GM21576 (cell line): Measurements from ENCODE around the gene LEKR1.

Source experiments
- ATAC-seq: cut with Tn5 transposase; IDR thresholded peaks from one replicate; pipeline ENCODE4 v1.9.1; 2021; ENCODE audit warnings: mild to moderate bottlenecking, moderate library complexity; ENCODE audit not compliant: unreplicated experiment

LEKR1 gene

DNA sequence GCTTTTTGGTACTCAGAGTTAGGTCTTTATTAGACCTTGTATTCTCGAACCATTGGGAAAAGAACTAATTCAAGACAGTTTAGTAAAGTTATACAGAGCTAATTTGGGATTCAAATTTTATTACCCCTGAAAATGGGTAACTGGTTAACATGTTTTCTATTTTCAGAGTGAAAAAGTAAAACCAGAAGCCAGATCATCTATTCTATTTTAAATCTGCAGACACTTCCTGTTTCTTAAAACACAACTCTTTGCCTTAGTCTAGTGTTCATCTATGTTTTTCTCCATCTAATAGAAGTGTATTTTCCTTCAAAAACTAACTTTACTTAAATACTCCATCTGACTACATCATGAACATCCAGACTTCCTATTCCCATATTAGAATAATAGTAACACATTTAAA is 220.4 kb downstream of the LEKR1 start:
- no peak for ATAC-seq

DNA sequence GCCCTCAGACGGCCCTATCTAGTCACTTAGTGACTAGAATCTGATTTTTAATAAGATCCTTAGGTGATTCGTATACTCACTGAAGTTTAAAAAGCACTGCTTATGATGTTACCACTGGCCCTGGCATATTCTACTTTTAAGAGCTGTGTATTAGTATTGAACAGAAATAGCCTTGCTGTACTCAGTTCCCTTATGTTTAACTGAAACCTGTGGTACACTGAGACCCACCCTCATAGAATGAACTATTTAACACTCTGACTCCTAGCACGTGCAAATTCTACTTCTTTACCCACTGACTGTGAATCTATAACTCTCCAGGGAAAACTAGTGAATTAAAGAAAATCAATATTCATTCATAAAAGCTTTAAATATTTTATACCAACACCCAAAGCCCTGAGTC is 224.9 kb downstream of the LEKR1 start:
- ATAC-seq: peak; percentile 67

DNA sequence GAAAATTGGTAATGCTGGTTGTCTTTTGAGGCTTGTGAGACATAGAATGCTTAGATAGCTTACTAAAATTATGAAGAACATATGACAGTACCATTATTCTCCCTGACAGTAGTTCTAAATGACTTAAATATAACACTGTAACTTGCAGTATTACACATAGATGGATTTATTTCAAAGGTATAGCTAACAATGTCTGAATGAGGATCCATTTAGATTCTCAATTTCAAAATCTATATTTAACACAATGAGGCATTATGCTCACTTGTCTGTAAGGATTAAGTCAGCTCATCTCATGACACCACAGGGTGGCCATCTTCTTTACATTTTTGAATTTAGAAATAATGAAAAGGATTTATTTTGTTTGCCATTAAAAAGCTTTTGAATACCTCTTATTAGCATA is 225.4 kb downstream of the LEKR1 start:
- ATAC-seq: no peak

DNA sequence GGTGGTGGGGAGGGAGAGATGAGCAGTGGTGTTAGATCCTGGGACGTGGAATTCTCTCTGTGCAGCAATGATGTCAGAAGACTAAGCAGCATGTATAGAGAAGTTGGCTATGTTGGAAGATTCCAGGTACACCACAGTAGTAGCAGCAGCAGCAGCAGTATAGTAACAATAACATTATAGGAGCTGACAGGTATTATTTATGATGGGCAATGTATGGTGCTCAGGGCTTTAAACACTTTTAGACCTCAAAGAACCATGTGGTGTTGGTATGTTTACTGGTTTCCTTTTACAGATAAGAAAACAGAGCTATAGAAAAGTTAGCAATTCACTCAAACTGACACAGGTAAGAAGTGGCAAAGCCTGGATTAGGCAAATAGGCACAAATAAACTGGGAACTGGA is 229.9 kb downstream of the LEKR1 start:
- no peak for ATAC-seq

DNA sequence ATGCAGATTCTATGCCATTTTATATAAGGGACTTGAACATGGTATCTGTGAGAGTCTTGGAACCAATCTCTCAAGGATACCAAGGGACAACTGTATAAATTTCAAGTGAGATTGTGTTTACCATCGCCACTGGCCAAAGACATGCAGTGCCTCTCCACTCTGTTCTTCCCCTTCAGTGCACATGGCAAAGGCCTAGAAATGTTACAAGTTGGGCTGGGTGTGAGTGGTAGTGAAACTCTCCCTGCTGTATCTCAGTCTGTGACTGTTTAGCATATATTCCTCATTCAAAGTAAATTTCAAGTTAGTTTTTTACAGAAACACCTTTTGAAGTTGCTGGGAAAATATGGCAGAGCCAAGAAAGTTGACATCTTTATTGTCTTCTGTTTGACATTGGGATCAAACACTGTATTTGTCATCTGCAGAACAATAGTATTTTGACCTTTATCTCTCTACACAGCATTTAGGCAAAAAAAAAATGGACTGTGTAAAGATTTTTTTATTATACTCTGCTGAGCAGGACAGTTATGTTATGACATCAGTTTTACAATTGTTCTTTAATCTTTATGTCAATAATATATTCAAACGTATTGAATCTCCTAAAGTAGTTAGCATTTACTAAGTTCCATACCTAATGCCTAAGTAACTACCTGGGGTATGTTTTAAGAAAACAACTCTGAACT is 232.4 kb downstream of the LEKR1 start:
- peak; percentile 34 for ATAC-seq

DNA sequence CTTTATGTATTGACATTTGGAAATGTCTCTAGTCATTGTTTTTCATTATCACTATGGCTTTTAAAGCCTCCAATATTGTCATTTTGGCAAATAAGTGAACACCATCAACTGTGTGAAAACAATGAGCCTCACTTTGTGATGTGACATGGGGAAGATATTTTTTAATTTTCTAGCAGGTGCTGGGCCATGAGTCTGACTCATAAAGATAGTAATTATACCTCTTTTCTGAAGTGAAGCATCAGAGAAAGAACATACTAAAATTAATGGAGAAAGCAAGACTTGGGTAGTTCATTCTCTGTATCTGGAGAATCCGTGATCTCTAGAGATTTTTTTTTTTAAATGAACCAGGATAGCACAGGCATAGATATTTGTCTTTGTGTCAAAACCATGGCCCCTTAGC is 233.0 kb downstream of the LEKR1 start:
- ATAC-seq: peak; percentile 54

DNA sequence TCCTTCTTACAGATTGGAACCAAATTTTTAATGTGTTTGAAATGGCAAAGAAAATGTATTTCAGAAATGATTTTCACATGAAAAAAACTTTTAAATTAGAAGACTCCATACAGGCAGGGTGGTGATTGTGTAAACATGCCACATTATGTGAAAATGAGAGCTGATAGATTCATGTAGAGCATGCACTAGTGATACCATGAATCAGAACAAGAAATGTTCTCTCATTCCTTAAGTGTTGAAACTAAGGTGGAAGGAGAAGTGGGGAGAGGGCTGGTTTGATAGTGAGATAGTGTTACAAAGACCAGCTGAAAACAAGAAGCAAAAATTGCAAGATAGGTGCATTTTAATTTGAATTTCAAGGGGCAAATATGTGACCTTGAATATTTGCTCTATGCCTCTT is 233.5 kb downstream of the LEKR1 start:
- ATAC-seq: peak; percentile 69

DNA sequence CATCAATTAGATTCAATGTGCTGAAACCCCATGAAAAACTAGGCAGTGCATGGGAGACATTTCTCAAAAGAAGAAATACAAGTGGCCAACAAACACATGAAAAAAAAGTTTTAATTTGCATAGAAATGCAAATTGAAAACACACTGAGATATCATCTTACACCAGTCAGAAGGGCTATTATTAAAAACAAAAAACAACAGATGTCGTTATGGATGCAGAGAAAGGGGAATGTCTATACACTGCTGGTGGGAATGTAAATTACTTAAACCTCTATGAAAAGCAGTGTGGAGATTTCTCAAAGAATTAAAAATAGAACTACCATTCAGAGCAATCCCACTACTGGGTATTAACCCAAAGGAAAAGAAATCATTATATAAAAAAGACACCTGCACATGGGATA is 235.1 kb downstream of the LEKR1 start:
- no peak for ATAC-seq

DNA sequence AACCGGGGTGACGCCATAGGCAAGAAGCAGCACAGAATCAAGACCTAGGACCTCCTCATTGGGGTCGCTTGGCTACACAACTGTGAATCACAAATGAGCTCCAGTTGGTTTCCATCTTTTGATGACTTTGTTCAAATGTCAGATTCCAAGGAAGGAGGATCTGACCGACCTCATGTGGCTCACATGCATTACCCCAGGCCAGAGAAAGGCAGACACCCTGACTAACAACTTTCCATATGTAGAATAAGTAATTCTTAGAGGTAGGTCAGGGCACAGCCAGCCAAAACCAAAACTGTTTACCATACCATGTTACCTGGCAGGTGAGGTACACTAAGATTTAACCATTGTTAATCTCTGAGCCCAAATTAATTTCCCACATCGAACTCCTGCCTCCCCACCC is 237.3 kb downstream of the LEKR1 start:
- no peak for ATAC-seq

DNA sequence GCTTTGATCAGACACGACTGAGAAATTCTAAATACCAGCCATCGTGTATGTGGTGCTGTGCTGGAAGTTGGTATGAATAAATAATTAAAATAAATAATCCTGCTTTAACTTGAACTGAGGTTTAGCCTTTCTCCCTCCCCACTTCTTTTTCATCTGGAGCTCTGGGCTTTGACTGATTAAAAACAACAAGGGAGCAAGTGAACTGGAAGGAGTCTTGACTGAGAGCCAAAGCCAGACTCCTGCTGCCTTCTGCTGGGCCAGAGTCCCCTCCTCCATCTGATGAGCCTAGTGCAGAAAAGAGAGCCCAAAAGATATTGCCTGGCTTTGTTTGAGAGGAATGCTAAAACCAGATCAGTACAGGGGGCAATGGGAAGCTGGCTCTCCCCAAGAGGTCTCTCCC is 237.8 kb downstream of the LEKR1 start:
- ATAC-seq: peak; percentile 4

DNA sequence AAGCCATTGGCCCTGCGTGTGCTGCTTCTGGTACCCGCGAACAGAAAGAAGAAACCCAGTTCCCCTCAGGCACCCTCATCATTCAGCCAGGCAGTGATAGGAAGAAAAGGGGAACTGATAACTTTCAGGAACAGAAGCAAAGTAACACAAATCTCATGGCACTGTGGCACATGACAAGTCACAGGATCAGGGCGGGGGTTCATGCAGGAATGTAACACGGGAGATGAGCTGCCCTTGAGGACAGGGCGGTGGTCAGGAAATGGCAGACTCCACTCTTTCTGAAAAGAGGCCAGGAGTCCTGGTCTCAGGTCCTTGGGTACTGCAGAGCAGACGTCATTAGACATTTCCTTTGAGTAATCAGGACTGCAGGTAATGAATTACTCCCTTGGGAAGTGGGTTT is 238.2 kb downstream of the LEKR1 start:
- ATAC-seq: peak; percentile 76

DNA sequence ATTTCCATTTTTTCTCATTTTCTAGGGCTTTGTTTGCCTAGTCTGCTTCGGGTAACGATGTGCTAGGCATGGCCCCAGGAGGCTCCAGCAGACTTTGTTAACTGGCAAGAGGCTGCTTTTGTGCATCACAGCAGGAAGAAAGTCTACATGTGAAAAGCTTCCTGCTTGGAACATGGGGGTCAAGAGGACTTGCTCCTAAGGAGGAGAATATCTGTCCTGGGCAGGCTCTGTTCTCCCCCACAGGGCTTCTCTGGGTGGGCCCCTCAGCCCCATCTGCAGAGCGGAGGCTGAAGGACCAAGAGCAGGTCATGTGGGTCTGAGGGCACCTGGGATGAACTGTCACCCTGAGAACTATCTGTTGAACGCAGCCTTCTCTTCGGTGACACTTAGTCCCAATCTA is 239.0 kb downstream of the LEKR1 start:
- no peak for ATAC-seq

DNA sequence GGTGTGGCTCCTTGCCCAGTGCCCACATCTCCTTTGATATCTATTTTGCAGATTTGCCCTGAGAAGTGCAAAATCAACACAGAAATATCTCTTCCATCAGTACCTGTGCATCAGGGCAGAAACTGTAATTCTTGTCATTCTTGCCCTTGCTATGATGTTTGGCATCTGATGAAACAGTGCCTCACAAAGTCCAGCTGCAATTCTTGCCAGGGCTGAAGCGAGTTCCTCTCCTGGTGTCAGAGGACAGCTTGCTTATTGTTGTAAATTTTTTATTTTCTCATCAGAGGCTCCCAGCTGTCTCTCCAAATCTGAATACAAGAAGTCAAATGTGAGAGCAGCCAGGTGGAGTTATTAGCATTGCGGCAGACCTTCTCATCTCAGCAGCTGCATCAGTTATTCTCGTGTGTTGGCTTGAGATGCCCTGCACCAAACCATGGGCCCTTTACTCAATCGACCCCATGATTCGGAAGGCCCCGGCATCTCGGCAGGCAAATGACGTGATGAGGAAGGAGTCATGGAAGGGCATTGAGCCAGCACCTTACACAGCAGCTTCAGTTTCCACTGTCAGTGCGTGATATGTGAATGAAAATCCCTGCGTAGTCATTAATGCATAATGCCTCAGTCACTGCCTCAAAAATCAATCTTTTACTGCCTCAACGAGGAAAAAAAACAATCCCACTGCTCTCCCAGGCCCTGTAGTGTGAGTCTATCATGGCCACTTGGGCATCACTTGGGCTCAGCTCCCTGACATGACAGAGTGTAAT is 240.4 kb downstream of the LEKR1 start:
- ATAC-seq: no peak

DNA sequence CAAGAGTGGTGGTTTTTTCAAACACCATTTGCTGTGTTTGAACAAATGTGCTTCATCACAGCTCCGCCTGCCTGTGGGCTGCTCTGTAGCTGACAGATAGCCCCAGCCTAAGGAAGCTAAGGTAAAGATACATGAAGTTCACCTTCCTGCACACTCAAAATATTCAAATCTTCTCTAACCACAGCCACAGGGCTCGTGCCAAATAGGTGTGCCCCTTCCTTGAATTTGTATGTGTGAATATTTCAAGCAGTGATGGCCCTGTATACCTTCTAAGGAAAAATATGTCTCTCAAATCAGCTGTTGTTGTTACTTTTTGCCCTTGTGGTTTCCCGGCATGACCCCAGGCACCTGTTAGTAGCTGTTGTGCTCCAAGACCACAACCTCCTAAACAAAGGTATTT is 241.0 kb downstream of the LEKR1 start:
- ATAC-seq: no peak

DNA sequence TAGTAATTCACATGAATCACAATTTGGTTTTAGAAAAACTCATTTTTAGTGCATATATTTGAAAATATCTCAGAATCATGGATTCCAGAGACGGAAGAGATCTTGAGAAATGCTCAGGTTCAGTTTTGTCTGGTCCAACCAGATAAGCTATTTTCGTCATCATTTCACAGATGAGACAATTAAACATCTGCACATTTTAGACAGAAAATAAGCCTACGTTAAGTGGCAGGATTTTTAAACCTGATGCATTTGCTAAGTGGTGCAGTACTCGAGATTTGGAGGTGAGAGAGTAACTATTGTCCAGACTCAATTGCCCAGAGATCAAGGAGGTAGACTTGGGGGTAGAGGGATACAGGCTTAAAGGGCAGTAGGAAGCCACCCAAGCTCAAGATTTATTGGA is 243.3 kb downstream of the LEKR1 start:
- ATAC-seq: no peak

DNA sequence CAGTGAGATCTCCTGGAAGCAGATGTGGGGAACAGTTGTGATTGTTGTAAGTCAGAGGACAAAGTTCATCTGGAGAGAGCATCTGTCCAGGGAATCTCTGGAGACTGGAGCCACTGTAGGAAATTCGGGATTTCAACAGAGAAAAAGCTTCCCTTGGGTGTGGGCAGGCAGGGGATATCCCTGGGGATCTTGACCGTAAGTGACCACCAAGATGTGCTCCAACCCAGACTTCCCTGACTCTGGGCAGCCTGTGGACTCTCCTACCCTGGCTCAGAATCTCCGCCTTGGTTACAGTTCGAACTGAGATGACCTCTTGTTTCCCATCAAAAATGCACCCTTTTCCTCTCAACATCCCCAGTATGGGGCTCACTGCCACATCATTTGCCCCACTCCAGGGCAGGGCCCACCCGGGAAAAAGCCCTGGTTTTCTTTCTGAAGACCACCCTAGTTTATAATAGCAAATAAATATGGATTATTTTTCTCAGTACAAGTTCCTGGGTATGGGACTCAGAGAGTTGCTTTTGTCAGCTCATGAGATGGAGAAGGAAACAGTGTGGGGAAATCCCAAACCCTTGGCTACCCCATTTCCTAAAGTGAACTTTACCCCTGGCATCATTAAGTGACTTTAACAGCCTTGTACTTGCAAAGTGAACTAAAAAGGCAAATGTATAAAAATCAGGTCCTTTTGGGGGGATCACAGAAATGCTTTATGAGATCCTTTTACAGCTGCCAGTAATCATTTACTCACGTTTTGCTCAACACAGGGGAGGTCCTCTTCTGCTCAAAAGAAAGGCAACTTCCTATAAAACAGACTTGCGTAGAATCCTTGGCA is 243.9 kb downstream of the LEKR1 start:
- no peak for ATAC-seq

DNA sequence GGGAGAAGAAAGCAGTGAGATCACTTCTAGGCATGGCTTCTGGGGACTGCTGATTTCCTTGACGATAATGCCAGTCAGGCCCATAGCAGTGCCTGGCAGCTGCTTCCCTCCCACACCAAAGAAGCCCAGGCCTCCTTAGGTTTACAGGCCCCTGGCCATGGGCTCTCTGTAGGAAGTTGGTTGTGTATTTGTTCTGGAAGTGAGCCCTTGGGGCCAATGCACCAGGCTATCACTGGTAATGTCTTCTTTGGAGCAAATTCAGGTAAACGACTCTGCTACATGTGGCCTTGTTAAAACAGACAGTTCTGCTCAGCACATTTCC is 244.5 kb downstream of the LEKR1 start:
- no peak for ATAC-seq

DNA sequence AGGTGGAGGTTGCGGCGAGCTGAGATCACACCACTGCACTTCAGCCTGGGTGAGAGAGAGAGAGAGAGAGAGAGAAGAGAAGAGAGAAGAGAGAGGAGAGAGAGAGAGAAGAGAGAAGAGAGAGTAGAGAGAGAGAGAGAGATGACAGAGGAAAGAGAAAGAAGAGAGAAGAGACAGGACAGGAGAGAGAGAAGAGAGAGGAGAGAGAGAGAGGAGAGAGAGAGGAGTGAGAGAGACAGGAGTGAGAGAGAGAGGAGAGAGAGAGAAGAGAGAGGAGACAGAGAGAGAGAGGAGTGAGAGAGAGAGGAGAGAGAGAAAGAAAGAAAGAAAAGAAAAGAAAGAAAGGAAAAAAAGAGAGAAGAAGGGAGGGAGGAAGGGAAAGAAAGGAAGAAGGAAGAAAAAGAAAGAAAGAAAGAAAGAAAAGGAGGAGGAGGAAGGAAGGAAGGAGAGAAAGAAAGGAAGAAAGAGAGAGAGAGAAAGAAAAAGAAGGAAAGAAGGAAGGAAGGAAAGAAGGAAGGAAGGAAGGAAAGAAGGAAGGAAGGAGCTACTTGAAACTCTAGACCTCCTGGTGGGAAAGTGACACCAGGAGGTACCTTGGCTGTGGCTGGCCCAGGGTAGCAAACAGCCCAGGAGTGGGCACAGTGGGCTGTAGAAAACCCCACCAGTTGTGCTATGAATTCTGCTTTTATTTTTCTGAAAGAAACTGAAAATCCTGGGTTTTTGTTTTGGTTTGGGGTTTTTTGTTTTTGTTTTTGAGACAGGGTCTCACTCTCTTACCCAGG is 245.8 kb downstream of the LEKR1 start:
- no peak for ATAC-seq

DNA sequence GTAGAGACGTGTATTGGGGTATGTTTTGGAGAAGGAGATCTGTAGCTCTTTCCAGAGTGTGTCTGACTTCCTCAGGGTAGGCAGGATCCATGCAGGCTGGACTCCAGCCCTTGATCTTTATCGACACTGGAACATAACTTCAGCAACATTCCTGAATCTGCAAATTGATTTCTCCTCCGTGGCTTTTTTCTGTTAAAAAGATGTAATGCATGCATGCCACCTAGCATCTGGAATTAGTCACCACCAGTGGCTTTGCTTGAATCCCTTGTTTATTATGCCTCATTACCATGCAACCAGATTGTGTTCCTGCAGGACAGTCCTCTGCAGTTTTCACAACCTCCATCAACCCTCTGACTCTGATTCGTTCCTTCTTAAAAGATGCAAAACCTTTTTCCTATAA is 247.7 kb downstream of the LEKR1 start:
- ATAC-seq: no peak

DNA sequence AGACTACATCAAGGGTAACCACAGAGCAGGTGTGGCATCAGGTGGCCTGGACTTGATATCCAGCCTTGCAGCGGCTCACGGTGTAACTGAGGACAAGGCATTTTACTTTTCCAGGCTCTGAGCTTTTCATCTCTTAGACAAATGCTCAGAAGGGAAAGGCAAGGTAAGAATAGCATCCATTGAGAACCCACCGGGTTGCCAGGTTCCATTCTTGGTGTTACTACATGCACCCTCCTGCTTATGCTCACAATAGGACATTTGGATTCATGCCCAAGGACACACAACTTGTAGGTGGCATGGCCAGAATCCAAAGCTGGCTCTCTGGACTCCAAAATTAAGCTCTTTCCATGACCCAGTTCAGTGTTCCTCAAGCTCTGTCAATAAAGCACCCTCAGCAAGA is 248.3 kb downstream of the LEKR1 start:
- ATAC-seq: no peak

DNA sequence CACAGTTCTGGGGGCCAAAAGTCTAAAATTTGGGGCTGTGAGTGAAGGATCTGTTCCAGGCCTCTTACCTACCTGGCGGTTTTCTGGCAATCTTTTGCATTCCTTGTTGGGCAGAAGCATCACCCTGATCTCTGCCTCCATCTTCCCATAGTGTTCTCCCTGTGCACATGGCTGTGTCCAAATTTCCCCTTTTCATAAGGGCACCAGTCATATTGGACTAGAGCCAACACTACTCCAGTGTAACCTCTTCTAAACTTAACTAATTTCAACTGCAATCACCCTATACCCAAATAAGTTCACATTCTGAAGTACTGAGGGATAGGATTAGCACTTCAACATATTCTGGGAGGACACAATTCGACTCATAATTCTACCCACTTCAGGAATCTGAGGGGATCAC is 248.8 kb downstream of the LEKR1 start:
- no peak for ATAC-seq
